HG02973 (cell line): ENCODE data around the gene CDH15.
"Not testable (repeated sequence)": the region's sequence is repeated elsewhere in the genome, so short reads cannot be mapped to it uniquely, and the experiment has no call there.

Experiments
- ATAC-seq: cut with Tn5 transposase; IDR thresholded peaks from one replicate; pipeline ENCODE4 v1.9.1; 2021; ENCODE audit warnings: moderate library complexity; ENCODE audit not compliant: unreplicated experiment

Gene CDH15

GRCh38 chr16:89187032-89187769, 15.7 kb downstream of the CDH15 start:
- no peak for ATAC-seq

- no peak for ATAC-seq
Measured at GRCh38 chr16:89187770-89188392, 16.3 kb downstream of the CDH15 start.

- ATAC-seq = not testable (repeated sequence)
Measured at GRCh38 chr16:89188471-89189357, 17.2 kb downstream of the CDH15 start.

- no peak for ATAC-seq
Measured at GRCh38 chr16:89189358-89190025, 17.9 kb downstream of the CDH15 start.

GRCh38 chr16:89190150-89190958, 18.8 kb downstream of the CDH15 start:
- ATAC-seq = no peak

GRCh38 chr16:89191033-89191900, 19.7 kb downstream of the CDH15 start:
- ATAC-seq = no peak

- ATAC-seq = no peak
Measured at GRCh38 chr16:89191901-89192185, 20.3 kb downstream of the CDH15 start.

GRCh38 chr16:89192186-89192955, 20.8 kb downstream of the CDH15 start:
- not testable (repeated sequence) for ATAC-seq

- no peak for ATAC-seq
Measured at GRCh38 chr16:89192956-89193575, 21.5 kb downstream of the CDH15 start.

GRCh38 chr16:89193576-89194293, 22.2 kb downstream of the CDH15 start:
- no peak for ATAC-seq

- no peak for ATAC-seq
Measured at GRCh38 chr16:89194340-89195311, 23.1 kb downstream of the CDH15 start.

- ATAC-seq = no peak
Measured at GRCh38 chr16:89195521-89196171, 24.1 kb downstream of the CDH15 start.

GRCh38 chr16:89197033-89197632, 25.6 kb downstream of the CDH15 start:
- ATAC-seq = no peak

- no peak for ATAC-seq
Measured at GRCh38 chr16:89197633-89198416, 26.3 kb downstream of the CDH15 start.
